B cell (primary cell): Measurements from ENCODE around the gene ELL3. TPM values are rescaled to one million over a fixed set of nuclear protein-coding genes. Genes with fewer than 3 reads are reported as not detected.
A peak's percentile ranks its signal among the peaks of the same experiment; 100 is the strongest.

Source experiments
- ATAC-seq: fragments of 200-7000 bp; cut with Tn5 transposase; one replicate; pipeline ENCODE4 v1.10.0; 2021; ENCODE audit warnings: low read depth, mild to moderate bottlenecking, moderate number of reproducible peaks, moderate library complexity
- CTCF ChIA-PET: fragments of 350-600 bp; sonication (Branson Sonifier 250); formaldehyde crosslinking; loops from one replicate; lab custom pipeline; 2021; ENCODE audit warnings: antibody characterized with exemption, inconsistent platforms; lab: Charles Lee
- POLR2A ChIA-PET: fragments of 350-600 bp; sonication (Branson Sonifier 250); formaldehyde crosslinking; loops from one replicate; lab custom pipeline; 2021; ENCODE audit warnings: antibody characterized with exemption; lab: Charles Lee
- DNase-seq: peaks from one replicate; pipeline ENCODE4 v3.0.0; 2013
- H2AFZ ChIP-seq: 2 replicates; pipeline ENCODE4 v1.6.1; 2012; ENCODE audit warnings: mild to moderate bottlenecking, low read depth, low read length; ENCODE audit not compliant: insufficient read depth, poor library complexity, severe bottlenecking
- H3K27ac ChIP-seq, 2 donors: 1 replicate in 1 of 2; 2 replicates in 1 of 2; pipeline ENCODE4 v1.5.1; 2012 to 2013; ENCODE audit warnings: low read length in 2 of 2, mild to moderate bottlenecking in 2 of 2, moderate library complexity in 1 of 2
- H3K27me3 ChIP-seq, 4 experiments: fragments of 200-600 bp in 1 of 4; sonication (generic) in 1 of 4; replicated peaks in 1 of 4; 1 replicate in 2 of 4; 2 replicates in 2 of 4; pipeline versions ENCODE4 v1.6.1 to v1.7.0; 2013 to 2016; ENCODE audit warnings: low read length in 3 of 4, mild to moderate bottlenecking in 2 of 4, mixed read lengths in 1 of 4, moderate library complexity in 1 of 4; ENCODE audit not compliant: insufficient read depth in 4 of 4, control insufficient read depth in 3 of 4; ENCODE audit errors: control extremely low read depth in 1 of 4
- H3K36me3 ChIP-seq, 2 experiments: replicated peaks in 1 of 2; 1 replicate in 1 of 2; 2 replicates in 1 of 2; pipeline versions ENCODE4 v1.6.1 to v1.7.1; 2013; ENCODE audit warnings: low read length in 1 of 2; ENCODE audit not compliant: insufficient read depth in 2 of 2, control insufficient read depth in 1 of 2; ENCODE audit errors: control extremely low read depth in 1 of 2, extremely low read depth in 1 of 2
- H3K4me1 ChIP-seq, 2 donors: fragments of 200-600 bp in 1 of 2; sonication (generic) in 1 of 2; 1 replicate in 1 of 2; 2 replicates in 1 of 2; pipeline versions ENCODE4 v1.5.1 to v1.6.1; 2013 to 2017; ENCODE audit warnings: low read length in 2 of 2; ENCODE audit not compliant: control insufficient read depth in 2 of 2, insufficient read depth in 2 of 2
- H3K4me2 ChIP-seq: replicated peaks from 2 replicates; pipeline ENCODE3; 2012; ENCODE audit warnings: mild to moderate bottlenecking, low read depth, low read length; ENCODE audit not compliant: poor library complexity, severe bottlenecking
- H3K4me3 ChIP-seq, 5 experiments: fragments of 200-600 bp in 1 of 5; sonication (generic) in 1 of 5; 1 replicate in 3 of 5; 2 replicates in 2 of 5; pipeline versions ENCODE4 v1.5.1 to v1.7.0; 2011 to 2016; ENCODE audit warnings: low read length in 4 of 5, mild to moderate bottlenecking in 4 of 5, low read depth in 2 of 5, control low read depth in 1 of 5, moderate library complexity in 1 of 5; ENCODE audit not compliant: insufficient read depth in 1 of 5; ENCODE audit errors: control extremely low read depth in 1 of 5, extremely low read depth in 1 of 5
- H3K79me2 ChIP-seq: fragments of 200-600 bp; sonication (generic); one replicate; pipeline ENCODE4 v1.6.0; 2016; ENCODE audit warnings: low read length; ENCODE audit not compliant: control insufficient read depth, insufficient read depth
- H3K9ac ChIP-seq: fragments of 200-600 bp; sonication (generic); 2 replicates; pipeline ENCODE4 v1.6.1; 2017; ENCODE audit warnings: mild to moderate bottlenecking, low read length, moderate library complexity
- H3K9me3 ChIP-seq, 3 donors: one replicate each; pipeline versions ENCODE4 v1.6.1 to v1.7.1; 2013; ENCODE audit warnings: low read length in 2 of 3; ENCODE audit not compliant: control insufficient read depth in 2 of 3, insufficient read depth in 1 of 3; ENCODE audit errors: control extremely low read depth in 1 of 3
- H4K20me1 ChIP-seq: 2 replicates; pipeline ENCODE4 v1.6.0; 2012; ENCODE audit warnings: mild to moderate bottlenecking, low read length; ENCODE audit not compliant: insufficient read depth, control insufficient read depth, poor library complexity, severe bottlenecking
- H3K27ac Mint-ChIP-seq: one replicate; pipeline ENCODE4 v1.8.0; 2021; ENCODE audit warnings: mixed read lengths
- H3K27me3 Mint-ChIP-seq: one replicate; pipeline ENCODE4 v1.8.0; 2021; ENCODE audit warnings: mixed read lengths
- H3K4me1 Mint-ChIP-seq: one replicate; pipeline ENCODE4 v1.8.0; 2021; ENCODE audit warnings: mixed read lengths
- H3K4me3 Mint-ChIP-seq: one replicate; pipeline ENCODE4 v1.8.0; 2021; ENCODE audit warnings: mixed read lengths
- H3K9me3 Mint-ChIP-seq: one replicate; pipeline ENCODE4 v1.8.0; 2022; ENCODE audit warnings: mixed read lengths; ENCODE audit not compliant: insufficient read depth
- EZH2 ChIP-seq: IDR thresholded peaks from 2 replicates; pipeline ENCODE4 v1.6.1; 2012; ENCODE audit warnings: borderline replicate concordance, low read depth, mild to moderate bottlenecking, moderate library complexity, low read length; ENCODE audit not compliant: insufficient read depth, poor library complexity, severe bottlenecking
- WGBS: methylation state at CpG from one replicate; pipeline ENCODE4 v1.1.5; 2013; ENCODE audit warnings: missing lambda C conversion rate; ENCODE audit not compliant: insufficient coverage; 5-methylcytosine and 5-hydroxymethylcytosine counted together
- intact Hi-C: fragments of 100-400 bp; cut with micrococcal nuclease; formaldehyde crosslinking; loops from one replicate; pipeline ENCODE4 v1.10.0; 2022
- polyA plus RNA-seq: library from polyadenylated mRNA; depleted of rRNA; stranded (reverse); fragments of >200 nt; gene quantifications from 2 replicates; pipeline ENCODE4 v1.2.3, GENCODE V29; 2012
- total RNA-seq, 2 donors: library from RNA; stranded (reverse); fragments of 120-200 nt in 1 of 2; gene quantifications; 1 replicate in 1 of 2; 2 replicates in 1 of 2; pipeline versions ENCODE4 v1.2.3 to v1.2.4, GENCODE V29; 2013 to 2022
- TF ChIP-seq, protein P1 (sequence below): fragments of 200-600 bp; IDR thresholded peaks from one replicate; pipeline ENCODE4 v1.8.0; 2022; ENCODE audit warnings: antibody characterized with exemption, mild to moderate bottlenecking

Gene ELL3
- total and polyA plus RNA-seq, 2 donors (not counting 1 experiment from before 2014, with no cell fraction given), result 22.0 to 88.8 TPM

- H3K9me3 Mint-ChIP-seq, result no peaks in the 10 kb centered on the region
- no peak for ATAC-seq
- H3K27me3 ChIP-seq, result no peaks in the 10 kb centered on the region
- H3K9ac ChIP-seq, result peak within 1 kb of the TSS; percentile 90
- no peak for DNase-seq
- H3K27ac Mint-ChIP-seq, result peak within 1 kb of the TSS; percentile 96
- TF ChIP-seq, protein P1, sequence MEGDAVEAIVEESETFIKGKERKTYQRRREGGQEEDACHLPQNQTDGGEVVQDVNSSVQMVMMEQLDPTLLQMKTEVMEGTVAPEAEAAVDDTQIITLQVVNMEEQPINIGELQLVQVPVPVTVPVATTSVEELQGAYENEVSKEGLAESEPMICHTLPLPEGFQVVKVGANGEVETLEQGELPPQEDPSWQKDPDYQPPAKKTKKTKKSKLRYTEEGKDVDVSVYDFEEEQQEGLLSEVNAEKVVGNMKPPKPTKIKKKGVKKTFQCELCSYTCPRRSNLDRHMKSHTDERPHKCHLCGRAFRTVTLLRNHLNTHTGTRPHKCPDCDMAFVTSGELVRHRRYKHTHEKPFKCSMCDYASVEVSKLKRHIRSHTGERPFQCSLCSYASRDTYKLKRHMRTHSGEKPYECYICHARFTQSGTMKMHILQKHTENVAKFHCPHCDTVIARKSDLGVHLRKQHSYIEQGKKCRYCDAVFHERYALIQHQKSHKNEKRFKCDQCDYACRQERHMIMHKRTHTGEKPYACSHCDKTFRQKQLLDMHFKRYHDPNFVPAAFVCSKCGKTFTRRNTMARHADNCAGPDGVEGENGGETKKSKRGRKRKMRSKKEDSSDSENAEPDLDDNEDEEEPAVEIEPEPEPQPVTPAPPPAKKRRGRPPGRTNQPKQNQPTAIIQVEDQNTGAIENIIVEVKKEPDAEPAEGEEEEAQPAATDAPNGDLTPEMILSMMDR, result no peak
- TF ChIP-seq EZH2, result no peak
- ChIA-PET POLR2A (interaction anchor here (1.0 to 2.2 kb wide), 4 partner anchors 9 to 24 kb away, joined by 6 to 17 read pairs (median 10); partner anchors contain the start of genes ELL3, MFAP1 and SERF2), CTCF (interaction anchor here (0.8 to 2.0 kb wide), 7 partner anchors 8 to 30 kb away, joined by 3 to 18 read pairs (median 6); partner anchors contain the start of genes ELL3 and MFAP1)
- WGBS, result 98% methylated on average over 8 of the region's 8 CpGs
- H3K4me2 ChIP-seq, result peak within 1 kb of the TSS; percentile 90
- peak within 1 kb of the TSS; percentile 79 to 81 for H3K27ac ChIP-seq
- H3K4me1 ChIP-seq, result peaks cover 14 to 33% of the 10 kb centered on the region in 2 donors
- no peaks in the 10 kb centered on the region for H3K27me3 Mint-ChIP-seq
- peaks cover 23% of the 10 kb centered on the region for H4K20me1 ChIP-seq
- peaks cover 28% of the 10 kb centered on the region for H3K79me2 ChIP-seq
- H3K9me3 ChIP-seq, result peaks cover 0 to 9% (median 0%) of the 10 kb centered on the region in 3 donors
- H3K4me3 Mint-ChIP-seq, result peak within 1 kb of the TSS; percentile 98
- intact Hi-C loops, result loop anchor here (1.0 to 5.0 kb wide), 4 partner anchors 8 to 33 kb away; partner anchors contain the start of genes MFAP1 and SERF2
- H2AFZ ChIP-seq, result peak within 1 kb of the TSS; percentile 82
- peaks cover 48% of the 10 kb centered on the region for H3K4me1 Mint-ChIP-seq
- peaks cover 0 to 48% of the 10 kb centered on the region in 2 experiments for H3K36me3 ChIP-seq
- peak within 1 kb of the TSS; percentile 85 to 99 (median 90) for H3K4me3 ChIP-seq
Observed at GRCh38 chr15:43799945-43800285, 23.1 kb upstream of the ELL3 start, which contains the start of gene SERINC4. Gene SERINC4 (minus strand): TSS chr15:43800220. CDS start chr15:43799986, 234 bp downstream.
